Uterus (tissue), 2 donors: ENCODE results near the gene POLRMT.

Experiments
- POLR2A ChIP-seq, 2 donors: fragments of 450-650 bp; IDR thresholded peaks; one replicate each; pipeline ENCODE4 v1.6.1; 2016; ENCODE audit warnings: antibody characterized with exemption in 2 of 2, mild to moderate bottlenecking in 1 of 2, moderate library complexity in 1 of 2
- TF ChIP-seq, protein P1 (sequence below), 4 experiments: fragments of 200-600 bp in 2 of 4; fragments of 450-650 bp in 2 of 4; sonication (generic) in 2 of 4; IDR thresholded peaks; one replicate each; pipeline ENCODE4 v1.5.1; 2016 to 2019; ENCODE audit warnings: antibody characterized with exemption in 4 of 4, mild to moderate bottlenecking in 2 of 4, moderate library complexity in 1 of 4

DNA sequence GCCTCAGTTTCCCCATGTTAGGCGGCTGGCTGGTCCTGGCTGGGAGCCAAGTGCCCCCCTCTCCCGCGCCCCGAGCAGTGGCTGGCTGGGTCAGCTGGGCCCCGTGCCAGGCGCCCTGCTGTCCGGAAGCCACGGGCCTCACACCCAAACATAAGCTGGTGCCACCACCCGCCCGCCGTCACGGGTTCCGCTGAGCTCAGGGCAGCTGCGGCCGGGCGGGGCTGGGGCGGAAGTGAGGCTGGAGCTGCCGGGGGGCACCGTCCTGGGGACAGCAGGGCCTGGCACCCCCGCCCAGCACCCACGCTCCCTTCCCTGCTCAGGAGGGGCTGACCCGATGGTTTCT lies 24.4 kb downstream of the POLRMT start:
- no peak for TF ChIP-seq POLR2A (IDR thresholded peaks at IDR 0.05)
- TF ChIP-seq, protein P1, sequence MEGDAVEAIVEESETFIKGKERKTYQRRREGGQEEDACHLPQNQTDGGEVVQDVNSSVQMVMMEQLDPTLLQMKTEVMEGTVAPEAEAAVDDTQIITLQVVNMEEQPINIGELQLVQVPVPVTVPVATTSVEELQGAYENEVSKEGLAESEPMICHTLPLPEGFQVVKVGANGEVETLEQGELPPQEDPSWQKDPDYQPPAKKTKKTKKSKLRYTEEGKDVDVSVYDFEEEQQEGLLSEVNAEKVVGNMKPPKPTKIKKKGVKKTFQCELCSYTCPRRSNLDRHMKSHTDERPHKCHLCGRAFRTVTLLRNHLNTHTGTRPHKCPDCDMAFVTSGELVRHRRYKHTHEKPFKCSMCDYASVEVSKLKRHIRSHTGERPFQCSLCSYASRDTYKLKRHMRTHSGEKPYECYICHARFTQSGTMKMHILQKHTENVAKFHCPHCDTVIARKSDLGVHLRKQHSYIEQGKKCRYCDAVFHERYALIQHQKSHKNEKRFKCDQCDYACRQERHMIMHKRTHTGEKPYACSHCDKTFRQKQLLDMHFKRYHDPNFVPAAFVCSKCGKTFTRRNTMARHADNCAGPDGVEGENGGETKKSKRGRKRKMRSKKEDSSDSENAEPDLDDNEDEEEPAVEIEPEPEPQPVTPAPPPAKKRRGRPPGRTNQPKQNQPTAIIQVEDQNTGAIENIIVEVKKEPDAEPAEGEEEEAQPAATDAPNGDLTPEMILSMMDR (IDR thresholded peaks at IDR 0.05), result no peak
